ENCODE measurements around the gene AGAP3.

DNA sequence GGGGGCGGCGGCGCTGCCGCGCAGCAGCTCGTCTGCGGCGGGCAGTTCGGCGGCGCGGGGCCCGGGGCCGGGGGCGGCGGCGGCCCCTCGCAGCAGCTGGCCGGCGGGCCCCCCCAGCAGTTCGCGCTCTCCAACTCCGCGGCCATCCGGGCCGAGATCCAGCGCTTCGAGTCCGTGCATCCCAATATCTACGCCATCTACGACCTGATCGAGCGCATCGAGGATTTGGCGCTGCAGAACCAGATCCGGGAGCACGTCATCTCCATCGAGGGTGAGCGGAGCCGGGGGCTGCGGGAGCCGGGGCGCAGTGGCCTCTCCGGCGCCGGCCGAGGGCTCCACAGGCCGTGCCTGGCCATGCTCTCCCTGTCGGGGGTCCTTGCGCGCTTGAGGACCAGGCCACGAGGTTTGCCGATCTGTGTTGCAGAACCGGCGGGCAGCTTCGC is 548 bp downstream of the AGAP3 start:
- TF ChIP-seq, protein P1, sequence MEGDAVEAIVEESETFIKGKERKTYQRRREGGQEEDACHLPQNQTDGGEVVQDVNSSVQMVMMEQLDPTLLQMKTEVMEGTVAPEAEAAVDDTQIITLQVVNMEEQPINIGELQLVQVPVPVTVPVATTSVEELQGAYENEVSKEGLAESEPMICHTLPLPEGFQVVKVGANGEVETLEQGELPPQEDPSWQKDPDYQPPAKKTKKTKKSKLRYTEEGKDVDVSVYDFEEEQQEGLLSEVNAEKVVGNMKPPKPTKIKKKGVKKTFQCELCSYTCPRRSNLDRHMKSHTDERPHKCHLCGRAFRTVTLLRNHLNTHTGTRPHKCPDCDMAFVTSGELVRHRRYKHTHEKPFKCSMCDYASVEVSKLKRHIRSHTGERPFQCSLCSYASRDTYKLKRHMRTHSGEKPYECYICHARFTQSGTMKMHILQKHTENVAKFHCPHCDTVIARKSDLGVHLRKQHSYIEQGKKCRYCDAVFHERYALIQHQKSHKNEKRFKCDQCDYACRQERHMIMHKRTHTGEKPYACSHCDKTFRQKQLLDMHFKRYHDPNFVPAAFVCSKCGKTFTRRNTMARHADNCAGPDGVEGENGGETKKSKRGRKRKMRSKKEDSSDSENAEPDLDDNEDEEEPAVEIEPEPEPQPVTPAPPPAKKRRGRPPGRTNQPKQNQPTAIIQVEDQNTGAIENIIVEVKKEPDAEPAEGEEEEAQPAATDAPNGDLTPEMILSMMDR (IDR thresholded peaks at IDR 0.05), result no peak
- TF ChIP-seq POLR2A (IDR thresholded peaks at IDR 0.05), result no peak

Measured in testis (tissue), 2 donors.